HG03280 (cell line): Measurements from ENCODE around the gene ONECUT1.

Experiments
- ATAC-seq: cut with Tn5 transposase; IDR thresholded peaks from one replicate; pipeline ENCODE4 v1.9.1; 2021; ENCODE audit warnings: mild to moderate bottlenecking, moderate library complexity; ENCODE audit not compliant: unreplicated experiment

Gene ONECUT1

DNA sequence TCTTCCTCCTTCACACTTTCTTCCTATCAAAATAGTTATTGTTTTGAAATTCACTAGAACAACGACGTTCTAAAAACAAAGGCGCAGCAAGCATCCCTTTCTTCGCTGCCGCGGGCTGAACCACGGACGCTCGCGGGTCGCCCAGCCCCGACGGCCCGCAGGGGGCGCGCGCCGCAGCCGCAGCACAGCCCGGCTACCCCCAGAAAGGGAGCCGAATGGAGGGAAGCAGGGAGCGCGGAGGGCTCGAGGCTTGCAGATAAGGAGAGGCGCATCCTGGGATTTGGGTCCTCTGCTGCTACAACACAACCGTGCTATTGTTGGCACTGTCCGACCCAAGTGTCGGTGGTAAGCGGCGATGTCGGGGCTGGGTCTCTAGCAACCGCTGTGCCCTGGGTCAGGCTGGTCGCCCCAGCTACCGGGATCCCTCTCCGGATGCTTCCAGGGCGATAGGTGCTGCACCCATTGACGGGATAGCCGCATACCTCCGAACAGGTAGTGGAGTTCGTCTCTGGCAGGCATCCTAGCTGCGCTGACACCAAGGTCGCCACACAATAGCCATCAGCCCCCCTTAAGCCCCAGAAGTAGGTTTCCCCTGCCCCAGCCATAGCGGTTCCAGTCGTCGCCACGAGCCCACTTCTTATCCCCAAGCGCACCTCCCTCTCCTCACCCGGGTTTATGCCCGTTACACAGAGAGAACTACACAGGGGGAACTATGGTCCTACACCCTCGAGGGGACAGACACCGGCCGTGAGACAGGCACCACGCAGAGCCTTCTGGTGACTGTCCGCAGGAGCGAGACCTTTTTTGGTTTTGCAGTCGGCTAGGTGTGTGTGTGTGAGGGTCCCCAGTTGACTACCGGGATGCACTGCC, 6.0 kb downstream of the ONECUT1 start:
- no peak for ATAC-seq

DNA sequence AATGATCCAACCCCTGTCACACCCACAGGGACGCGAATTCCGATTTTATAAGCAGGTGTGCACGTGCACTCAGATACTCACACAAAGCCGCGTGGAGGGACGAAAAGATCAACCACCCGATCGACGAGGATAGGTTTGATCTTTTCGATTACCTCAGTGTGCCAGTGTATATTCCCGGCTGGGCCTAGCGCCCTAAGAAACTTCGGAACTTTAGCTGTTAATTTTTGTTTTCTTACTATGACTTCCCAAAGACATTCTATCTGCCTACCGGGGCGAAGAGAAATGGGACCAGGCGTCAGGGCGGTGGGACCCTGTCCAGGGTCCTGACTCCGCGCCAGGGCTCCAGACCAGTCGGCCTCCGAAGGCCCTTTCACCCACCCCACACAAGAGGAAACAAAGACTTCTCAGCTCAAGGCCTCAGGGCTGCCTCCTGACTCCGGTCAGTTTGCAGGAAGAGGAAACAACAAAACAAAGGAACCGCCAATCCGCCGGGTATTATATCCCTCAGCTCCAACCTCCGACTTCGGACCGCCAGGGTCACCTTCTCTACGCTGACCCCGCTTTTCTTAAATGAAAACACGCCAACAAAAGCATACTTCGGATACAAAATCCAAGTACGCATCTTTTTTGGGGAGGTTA, 6.8 kb downstream of the ONECUT1 start:
- no peak for ATAC-seq

DNA sequence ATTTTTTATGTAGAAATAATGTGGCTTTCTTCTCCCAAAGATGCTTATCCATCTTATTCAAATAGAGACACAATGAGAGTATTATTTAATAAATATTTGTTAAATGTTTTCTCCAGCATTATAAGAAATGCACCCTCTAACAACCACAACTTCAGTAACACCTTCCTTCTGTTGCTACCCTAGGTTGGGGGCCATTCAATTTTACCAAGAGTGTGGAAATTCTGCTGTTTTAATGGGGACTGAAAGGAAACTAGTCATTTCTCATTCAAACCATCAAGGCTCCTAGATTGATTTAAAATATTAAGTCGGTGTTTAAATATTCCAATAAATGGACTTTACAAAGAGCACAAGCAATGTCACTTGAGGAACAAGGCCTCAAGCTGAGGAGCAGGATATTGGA, 7.6 kb downstream of the ONECUT1 start:
- no peak for ATAC-seq

DNA sequence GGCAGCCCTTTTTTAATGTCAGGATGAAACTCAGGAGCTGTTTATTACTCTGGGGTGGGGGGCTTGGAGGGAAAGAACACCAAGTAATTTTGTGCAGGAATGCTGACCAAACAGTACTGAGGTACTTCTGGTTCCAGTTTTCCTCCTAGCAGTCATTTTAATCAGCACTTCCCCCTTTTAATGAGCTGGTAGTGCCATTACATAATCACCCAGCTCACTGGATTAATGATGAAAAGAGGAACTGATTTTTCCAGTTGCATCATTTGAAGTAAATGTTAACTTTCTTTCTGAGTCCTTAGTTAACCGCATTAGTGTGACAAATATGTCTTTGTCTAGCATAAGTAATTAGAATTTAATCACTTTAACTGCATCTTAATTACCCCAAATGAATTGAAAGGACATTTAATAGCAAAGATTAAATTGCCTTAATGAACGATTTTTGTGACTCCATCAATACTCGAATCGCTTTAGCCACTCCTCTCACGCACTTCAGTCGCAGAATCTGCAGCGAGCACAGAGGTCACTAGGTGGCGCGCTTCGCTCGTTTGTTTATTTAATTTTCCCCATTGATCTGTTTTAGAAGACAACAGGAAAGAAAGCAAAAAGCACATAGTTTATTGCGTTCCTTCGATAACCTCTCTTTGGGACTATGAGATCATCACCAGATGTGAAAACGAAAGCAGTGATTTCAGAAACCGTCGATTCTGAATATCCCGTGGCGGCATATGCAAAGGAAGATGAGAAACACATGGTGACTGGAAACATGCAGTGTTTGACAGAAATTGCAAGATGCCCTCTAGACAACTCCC, 9.8 kb downstream of the ONECUT1 start:
- peak; percentile 67 for ATAC-seq

DNA sequence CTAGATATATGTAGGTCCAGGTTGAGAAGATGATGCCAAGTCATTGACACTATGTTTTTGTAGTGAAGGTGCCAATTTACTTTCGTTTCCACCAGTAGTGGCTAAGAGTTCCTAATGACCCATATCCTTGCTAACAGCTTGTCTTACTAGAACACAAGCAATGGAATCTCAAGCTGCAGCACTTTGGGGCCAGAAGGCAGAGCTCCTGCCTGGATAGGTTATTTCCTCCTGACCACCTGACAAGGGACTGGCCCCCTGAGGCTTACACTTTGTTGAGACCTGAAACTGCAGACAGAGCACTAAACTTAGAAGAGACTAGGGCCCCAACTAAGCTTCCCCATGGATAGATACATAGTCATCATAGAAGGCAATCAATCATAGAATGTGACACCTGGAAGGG, 11.7 kb downstream of the ONECUT1 start:
- no peak for ATAC-seq

DNA sequence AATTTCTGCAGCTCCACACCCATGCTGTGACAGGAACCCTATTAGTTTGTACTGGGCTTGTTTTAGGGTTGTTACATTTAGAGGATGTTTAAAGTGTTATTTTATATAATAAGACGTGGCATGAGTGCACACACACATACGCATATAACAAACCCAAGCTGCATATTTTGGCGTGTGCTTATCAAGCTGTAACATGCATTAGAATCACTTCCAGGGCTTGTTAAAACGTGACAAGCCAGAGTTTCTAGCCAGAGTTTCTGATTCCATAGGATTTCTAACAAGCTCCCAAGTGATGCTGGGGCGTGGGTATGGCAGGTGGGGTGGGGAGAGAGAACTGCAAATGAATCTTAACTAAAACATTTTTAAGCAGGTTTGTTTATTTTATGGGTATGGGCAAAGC, 17.4 kb downstream of the ONECUT1 start:
- ATAC-seq: no peak

DNA sequence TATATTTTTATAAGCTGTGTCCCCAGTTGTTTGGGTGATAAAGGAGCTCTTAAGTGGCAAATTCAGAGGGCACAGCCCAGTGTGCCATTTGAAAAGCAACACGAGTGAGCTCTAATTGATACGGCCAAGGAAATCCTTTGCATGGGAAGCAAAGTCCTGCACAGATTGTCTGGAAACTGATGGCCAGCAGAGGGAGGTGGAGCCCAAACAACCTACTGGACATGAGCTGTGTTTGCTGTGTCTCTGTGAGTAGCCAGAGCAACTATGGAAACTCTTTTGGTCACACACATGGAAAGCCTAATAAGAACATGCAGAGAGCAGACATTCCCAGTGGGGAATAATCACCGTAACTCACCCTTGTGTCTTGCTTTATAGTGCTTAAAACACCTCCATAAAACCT, 24.4 kb downstream of the ONECUT1 start:
- ATAC-seq: no peak

DNA sequence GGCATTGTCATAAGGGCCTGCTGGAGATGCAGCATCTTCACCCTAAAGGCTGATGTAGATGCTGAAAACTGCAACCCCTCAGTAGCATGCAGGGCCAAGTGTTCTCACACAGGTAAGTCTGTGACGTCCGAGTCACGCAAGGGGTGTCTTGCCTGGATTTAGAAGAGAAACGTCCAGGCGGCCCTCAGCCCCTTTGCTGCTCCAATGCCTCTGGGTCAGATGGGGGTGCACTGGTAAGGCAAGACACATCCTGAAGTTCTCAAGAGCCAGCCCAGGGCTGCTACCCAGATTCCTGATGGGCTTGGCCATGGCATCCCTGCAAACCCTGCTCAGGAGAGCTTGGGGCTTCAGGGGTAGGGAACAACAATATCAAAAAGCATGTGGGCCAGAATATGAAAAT, 25.4 kb downstream of the ONECUT1 start:
- no peak for ATAC-seq

DNA sequence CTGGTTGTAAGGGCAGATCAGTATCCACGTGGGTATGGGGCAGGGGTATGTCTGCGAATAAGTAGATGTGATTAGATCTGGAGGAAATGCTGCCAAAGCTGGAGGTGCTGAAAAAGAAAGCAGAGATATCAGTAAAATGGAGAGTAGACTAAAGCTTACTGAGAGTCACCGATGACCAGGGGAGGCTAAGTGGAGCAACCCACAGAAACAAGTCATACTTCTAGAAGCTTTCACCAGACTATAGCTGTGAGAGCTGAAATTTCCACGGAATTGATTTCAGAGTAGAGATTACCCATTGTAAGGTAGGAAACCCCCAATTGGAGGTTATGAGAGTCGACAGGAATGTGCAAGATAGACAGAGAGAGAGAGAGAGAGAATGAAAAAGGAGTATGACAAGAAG, 27.5 kb downstream of the ONECUT1 start:
- ATAC-seq: no peak

DNA sequence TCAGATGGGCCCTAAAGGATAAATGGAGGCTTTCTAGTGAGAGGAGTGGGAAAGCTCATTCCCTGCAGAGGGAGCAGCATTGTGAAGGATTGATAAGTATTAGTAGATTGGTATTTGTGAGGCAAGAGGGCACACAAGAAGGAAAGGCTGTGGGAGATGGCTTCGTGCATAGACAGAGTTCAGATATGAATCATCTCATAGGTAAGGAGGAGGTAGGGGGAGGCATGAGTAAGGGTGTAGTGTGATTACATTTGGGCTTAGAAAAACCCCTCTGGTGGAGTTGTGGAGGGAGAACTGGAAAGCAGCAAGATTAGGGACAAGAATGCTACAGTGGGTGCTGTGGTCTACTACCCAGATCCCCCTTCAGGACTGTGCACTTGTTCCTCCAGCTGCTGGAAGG, 29.6 kb downstream of the ONECUT1 start:
- ATAC-seq: no peak

DNA sequence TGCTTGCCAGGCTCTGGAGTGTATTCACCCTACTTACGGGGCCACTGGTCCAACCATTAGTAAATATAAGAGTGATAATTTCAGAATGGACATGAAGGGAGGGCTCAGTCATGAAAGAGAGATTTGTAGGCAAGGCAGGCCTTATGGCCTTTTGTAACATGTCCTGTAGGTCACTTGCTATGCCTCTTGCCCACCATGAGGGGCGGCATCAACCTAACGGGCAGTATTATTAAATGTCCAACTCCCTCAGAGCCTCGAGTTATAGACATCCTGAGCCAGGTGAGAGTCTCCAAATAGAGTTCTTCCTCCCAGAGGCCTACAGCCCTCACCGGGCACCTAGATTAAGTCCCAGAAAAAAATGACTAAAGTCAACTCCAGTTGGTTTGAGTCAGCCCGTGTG, 30.2 kb downstream of the ONECUT1 start:
- ATAC-seq: no peak

DNA sequence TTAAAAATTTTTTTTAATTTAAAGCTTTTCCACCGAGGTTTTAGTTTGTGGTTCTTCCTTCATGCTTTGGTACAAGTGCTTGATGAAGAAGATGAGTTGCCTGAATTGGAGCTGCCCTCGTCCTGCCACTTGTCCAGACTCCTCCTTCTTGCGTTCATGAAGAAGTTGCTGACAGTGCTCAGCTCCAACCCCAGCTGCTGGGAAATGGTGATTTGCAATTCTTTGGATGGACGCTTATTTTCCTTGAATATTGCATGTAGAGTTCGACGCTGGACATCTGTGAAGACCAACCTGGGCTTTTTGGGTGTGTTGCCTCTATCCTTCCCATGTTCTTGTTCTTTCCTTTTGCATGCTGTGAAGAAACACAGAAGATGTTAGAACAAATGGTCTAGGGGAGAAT, 32.6 kb downstream of the ONECUT1 start:
- ATAC-seq: no peak

DNA sequence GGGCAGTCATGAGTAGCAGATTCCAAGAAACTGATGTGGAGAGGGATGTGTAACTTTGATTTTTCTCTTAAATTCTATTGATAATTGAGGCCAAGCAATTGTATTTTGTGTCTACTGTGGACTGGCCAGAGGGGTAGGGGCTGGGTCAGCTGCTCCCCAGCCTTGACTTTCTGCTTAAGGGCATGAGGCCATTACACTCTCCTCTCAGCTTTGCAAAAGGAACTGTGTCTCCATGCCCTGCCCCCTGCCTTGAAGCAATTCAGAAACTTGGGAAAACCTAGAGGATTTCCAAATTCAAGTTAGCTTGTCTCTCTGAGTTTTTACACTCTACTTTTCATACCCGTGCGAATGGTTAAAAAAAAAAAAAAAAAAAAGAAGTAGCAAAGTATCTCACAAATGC, 38.6 kb downstream of the ONECUT1 start:
- no peak for ATAC-seq

DNA sequence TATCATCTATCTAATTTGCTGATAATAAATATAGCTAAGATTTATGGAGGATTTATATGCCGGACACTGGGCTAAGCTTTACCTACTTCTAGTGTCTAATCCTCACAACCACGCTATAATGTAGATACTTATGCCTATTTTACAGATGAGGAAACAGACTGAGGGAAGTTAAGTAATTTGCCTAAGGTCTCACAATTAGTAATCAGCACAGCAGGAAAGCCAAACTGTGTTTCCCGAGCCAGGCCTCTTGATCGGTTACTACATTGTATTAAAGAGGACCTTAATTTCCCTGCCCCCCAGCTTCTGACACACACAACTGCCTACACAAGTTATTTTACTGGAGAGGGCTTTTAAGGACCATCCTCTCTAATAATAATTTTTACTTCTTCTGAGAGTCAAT, 40.9 kb downstream of the ONECUT1 start:
- no peak for ATAC-seq

DNA sequence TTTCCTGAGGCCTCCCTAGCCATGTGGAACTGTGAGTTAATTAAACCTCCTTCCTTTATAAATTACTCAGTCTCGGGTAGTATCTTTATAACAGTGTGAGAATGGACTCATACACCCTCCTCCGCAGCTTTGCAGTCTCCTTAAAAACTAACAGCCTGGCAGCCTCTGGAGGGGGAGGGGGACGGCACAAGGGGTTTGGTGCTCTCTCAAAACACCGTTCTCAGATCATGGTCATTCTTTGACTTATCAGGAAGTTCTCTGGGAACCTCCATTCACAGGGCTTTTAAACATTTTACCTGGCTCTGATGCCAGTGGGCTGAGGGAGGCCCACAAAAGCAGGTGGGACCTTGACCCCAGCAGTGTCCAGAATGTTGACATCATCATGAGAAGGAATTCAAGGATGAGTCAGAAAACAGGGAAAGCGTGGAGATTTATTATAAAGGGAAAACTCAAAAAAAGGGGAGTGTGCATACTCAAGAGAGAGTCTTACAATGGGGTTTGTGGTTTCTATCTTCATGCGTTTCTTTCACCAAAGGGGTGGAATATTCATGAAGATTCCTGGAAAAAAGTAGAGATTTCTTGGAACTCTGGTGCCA, 43.9 kb downstream of the ONECUT1 start:
- ATAC-seq: no peak

DNA sequence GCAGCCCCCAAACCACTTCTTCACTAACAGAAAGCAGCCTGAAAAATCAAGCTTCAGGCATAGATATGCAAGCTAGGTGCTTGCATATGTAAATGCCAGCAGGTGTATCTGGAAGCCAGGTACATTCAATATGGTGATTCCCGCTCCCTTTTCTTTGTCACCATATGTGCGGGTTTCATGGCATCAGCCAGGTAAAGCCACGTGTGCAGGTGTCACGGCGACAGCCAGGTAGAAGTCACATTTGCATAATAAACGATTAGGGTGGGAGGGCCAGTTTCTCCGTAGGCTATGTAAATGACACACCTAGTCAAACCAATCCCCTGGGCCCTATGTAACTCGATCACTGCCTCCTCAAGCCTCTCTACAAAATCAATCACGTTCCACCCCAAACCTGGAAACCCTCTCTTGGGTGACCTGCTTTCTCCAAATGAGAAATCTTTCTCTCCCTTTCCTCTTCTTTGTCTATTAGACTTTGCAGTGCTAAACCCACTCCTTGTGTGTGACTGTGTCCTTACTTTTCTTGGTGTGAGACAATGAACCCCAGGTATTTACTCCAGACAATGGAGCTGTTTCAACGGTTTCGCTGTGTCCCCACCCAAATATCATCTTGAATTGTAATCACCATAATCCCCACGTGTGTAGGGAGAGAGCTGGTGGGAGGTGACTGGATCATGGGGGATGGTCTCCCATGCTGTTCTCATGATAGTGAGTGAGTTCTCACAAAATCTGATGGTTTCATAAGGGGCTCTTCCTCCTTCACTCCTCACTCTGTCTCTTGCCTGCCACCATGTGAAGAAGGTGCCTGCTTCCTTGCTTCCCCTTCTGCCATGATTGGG, 44.6 kb downstream of the ONECUT1 start:
- ATAC-seq: no peak

DNA sequence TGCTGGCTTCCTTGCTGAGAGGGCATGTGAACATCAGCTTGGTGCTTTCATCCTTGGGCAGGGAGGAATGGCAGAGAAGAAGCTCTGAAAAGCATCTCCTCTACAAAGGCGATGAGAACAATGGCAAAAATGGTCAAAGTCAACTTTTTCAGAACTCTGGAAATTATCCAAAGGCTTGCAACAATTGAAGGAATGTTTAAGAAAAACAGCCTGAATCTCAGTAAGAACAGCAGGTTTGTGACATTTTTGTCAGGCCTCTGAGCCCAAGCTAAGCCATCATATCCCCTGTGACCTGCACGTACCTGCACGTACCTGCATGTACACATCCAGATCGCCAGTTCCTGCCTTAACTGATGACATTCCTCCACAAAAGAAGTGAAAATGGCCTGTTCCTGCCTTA, 51.8 kb downstream of the ONECUT1 start:
- no peak for ATAC-seq

DNA sequence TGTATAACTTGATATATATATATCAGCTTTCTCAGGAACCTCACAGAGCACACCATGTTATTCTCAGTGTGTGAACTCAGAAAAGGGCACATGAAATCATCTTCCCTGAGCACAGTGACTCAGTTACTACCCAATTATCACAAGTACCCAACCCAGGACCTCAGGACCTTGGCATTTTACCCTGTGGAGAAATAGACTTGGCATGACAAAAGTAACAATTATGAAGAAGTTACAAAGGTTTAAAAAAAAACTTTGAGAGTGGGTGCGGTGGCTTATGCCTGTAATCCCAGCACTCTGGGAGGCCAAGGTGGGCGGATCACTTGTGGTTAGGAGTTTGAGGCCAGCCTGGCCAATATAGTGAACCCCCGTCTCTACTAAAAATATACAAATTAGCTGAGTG, 52.4 kb downstream of the ONECUT1 start:
- no peak for ATAC-seq

DNA sequence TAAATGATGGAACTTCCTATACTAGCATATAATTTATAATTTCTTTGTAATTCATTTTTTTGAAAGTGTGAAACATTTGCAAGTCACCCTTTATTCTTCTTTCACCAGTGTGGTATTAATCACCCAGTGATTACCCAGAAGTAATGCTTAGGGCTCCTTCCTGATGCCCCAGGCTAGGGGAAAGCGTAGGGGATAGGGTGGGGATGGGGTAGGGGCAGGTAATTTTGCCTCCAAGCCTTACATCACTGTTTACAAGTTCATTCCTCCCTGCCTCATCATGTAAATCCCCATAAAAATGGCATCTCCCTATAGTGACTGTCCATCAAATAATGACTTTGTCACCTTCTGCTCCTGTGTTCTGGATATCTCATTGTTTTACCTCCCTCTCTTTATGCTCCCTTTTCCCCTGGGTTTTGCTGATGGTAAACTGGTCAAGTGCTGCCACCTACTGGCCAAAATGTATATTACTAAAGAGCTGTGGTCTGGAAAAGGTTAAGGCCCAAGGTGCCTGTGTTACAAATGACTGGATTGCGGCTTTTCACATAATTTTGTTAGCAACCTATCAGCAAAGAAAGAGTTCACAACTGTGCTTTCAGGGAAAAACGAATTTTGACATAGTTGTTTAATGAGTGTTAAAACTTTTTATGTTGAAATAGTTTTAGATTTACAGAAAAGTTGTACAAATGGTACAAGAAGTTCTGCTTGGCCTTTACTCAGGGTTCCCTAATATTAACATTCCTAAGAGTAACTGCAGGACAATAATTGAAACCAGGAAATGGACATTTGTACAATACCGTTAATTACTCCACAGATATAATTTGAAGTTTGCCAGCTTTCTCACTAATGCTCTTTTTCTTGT, 54.7 kb downstream of the ONECUT1 start:
- no peak for ATAC-seq

DNA sequence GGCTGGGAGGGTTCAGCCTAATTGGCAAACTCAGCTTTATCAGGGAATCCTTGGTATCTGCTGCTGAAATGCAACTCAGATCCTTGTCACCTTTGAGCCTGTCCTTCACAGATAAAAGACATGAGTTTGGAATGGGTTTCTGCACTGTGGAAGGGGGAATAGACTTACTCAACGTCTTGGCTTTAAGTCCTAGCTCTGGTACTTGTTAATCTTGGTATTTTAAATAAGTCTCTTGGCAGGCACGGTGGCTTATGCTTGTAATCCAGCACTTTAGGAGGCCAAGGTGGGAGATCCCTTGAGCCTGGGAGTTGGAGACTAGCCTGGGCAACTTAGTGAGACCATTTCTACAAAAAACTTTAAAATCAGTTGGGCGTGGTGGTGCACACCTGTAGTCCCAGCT, 55.8 kb downstream of the ONECUT1 start:
- no peak for ATAC-seq
